NOMO-1 treated with dmso at 0.1 percent for 144 hours (cell line): Measurements from ENCODE around the gene VAMP7.
"Not testable (repeated sequence)": the region's sequence is repeated elsewhere in the genome, so short reads cannot be mapped to it uniquely, and the experiment has no call there.

ENCODE experiments used
- DNase-seq: peaks from one replicate; lab custom pipeline; 2025; ENCODE audit not compliant: unreplicated experiment; lab: John Stamatoyannopoulos, UW

Gene VAMP7

GRCh38 chrX:155900765-155901164, 19.6 kb downstream of the VAMP7 start:
- DNase-seq, result no peak

DNA sequence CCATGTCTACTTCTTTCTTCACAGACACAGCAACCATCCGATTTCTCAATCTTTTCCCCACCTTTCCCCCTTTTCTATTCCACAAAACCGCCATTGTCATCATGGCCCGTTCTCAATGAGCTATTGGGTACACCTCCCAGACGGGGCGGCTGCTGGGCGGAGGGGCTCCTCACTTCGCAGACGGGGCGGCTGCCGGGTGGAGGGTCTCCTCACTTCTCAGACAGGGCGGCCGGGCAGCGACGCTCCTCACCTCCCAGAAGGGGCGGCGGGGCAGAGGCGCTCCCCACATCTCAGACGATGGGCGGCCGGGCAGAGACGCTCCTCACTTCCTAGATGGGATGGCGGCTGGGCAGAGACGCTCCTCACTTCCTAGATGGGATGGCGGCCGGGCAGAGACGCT, 26.5 kb downstream of the VAMP7 start:
- DNase-seq, result not testable (repeated sequence)

GRCh38 chrX:155923200-155923599, 42.1 kb downstream of the VAMP7 start:
- no peak for DNase-seq

- DNase-seq, result not testable (repeated sequence)
Measured at GRCh38 chrX:155930852-155931618, 49.9 kb downstream of the VAMP7 start.

- DNase-seq, result no peak
Measured at GRCh38 chrX:155938132-155938531, 57.0 kb downstream of the VAMP7 start.

DNA sequence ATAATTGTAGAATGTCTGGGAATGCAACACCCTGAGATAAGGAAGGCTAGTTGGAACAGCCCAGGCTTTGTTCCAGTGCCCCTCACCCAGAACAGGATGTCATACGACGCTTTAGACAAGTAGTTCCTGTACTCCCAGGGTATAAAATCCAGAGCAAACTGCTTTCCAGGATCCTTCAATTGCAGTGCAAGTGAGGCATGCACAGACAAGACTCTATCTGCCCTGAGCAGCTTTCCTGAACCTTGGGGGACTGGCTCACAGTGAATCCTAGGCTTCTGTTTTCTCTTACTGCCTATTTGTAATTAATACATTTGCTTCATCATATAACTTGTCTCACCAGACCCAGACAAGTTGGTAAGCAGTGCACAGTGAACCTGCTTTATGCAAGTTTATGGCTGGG, 68.0 kb downstream of the VAMP7 start:
- no peak for DNase-seq

GRCh38 chrX:155951237-155951789, 70.2 kb downstream of the VAMP7 start:
- DNase-seq, result no peak

DNA sequence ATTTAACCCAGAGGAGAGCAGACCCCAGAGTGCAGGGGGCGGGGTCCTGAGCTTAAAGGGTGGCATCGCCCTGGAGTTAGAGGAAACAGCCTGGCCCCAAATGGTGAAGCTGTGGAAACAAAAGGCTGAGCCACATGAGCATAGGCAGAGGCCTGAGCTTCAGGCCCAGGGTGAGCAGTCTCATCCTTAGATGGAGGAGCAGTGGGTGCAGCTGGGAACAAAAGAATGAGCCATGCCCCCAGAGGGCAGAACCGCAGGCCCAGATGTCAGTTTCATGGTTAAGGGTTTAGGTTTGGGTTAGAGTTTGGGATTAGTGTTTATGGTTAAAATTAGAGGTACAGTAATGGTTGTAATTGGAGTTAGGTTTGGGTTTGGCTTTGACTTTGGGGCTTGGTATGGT, 71.9 kb downstream of the VAMP7 start:
- no peak for DNase-seq

GRCh38 chrX:155954793-155955192, 73.6 kb downstream of the VAMP7 start:
- no peak for DNase-seq

GRCh38 chrX:155956099-155956498, 75.0 kb downstream of the VAMP7 start:
- DNase-seq, result no peak

- DNase-seq, result no peak
Measured at GRCh38 chrX:155956649-155957048, 75.5 kb downstream of the VAMP7 start.

DNA sequence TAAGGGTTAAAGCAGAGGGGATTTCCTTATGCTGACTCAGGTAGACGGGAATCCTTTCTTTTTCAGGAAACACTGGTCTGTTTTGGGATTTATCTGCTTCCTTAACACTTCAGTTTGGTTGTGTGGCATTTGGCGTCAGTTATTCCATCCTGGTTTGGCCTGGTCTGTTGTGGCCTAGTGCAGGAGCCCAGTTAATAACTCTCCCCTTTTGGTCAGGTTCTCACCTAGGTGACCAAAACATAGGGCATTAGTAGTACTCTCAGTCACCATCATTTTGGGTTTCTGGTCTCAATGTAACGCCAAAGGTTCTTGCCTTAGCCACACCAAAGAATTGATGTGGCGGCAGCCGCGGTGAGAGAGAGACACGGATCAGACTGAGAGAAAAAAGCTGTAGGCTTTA, 76.7 kb downstream of the VAMP7 start:
- DNase-seq, result no peak

DNA sequence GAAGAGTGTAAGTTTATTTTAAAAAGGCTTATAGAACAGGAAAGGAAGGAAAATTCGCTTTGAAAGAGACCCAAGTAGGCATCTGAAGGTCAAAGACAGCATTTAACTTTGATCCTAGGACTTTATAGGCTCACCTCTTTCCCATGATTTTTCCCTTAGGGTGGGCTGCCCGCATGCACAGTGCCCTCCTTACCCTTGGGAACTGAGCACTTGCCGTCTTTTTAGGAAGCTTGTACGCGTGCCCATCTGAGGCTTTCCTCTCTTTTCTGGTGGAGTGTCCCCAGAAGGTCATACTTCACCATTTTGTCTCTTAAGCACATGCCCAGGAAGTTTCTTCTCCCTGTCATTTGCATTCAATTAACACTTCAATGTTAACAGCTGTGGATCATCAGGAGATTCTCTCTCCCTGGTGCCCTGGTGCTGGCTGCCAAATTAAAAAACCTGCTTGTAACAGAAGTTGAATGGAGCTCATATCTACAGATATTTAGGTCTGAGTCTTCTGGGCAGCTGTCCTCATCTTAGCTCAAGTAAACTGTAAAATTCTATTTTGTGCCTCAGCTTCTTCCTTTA, 78.0 kb downstream of the VAMP7 start:
- no peak for DNase-seq

DNA sequence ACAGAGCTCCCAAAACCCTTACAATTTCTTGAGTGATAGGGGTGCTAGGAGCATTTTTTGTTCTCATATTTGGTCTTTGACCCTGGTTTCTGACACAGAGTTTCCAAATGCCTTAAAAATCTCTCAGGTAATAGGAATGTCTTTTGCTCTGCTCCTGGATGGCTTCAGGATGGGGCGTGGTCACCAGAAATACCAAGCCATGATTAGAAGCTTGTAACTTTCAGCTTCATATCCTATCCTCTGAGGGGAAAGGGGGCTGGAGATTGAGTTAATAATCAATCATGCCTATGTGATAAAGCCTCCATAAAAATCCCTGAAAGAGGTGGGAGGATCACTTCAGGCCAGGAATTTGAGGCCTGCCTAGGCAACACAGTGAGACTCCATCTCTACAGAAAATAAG, 81.8 kb downstream of the VAMP7 start:
- DNase-seq, result no peak

DNA sequence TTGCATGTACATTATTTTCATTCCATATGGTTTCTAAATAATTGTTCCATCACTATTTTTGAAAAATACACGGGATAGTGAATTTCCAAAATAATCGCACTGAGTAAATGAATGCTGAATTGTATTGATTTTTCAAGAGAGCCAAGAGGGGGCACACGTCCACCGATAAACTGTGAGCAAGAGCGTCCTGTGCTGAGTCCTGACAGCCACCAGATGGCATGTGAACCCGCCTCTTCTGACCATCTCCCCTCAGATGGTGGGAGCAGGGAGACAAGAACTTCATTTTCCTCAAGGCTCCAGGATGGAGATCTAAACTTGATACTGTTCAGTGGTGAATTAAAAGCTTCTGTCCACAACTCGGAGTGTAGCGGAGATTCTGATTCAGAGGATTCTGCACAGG, 85.7 kb downstream of the VAMP7 start:
- no peak for DNase-seq

- no peak for DNase-seq
Measured at GRCh38 chrX:155967653-155968325, 86.6 kb downstream of the VAMP7 start.

- no peak for DNase-seq
Measured at GRCh38 chrX:155968326-155968661, 87.1 kb downstream of the VAMP7 start.

DNA sequence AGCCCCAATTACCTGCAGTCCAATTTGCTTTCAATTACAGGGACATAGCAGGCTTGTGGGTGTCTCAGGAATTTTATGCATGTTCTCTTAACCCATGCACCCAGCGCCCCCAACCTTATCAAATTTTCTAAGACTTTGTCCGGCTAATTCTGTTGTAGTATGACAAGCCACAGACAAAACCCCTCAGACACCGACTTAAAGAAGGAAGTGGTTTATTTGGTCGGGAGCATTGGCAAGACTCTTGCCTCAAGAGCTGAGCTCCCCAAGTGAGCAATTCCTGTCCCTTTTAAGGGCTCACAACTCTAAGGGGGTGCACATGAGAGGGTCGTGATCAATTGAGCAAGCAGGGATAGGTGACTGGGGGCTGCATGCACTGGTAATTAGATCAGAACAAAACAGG, 87.6 kb downstream of the VAMP7 start:
- no peak for DNase-seq

GRCh38 chrX:155971658-155972057, 90.5 kb downstream of the VAMP7 start:
- not testable (repeated sequence) for DNase-seq

DNA sequence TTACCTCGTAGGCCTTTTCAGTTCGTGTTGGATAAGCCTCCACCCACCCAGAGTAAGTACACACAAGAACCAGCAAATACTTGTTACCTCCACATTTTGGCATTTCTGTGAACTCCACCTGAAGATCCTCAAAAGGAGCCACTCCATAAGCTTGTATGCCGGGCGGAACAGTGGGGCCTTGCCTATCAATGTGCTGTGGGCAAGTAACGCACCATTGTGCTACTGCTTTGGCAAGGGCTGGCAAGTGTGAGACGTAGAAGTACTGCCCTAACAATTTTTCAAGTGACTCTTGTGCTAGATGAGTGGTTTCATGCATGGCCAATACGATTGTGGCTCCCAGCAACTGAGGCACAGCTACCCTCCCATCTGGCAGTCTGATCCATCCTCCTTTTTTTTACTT, 91.1 kb downstream of the VAMP7 start:
- not testable (repeated sequence) for DNase-seq

DNA sequence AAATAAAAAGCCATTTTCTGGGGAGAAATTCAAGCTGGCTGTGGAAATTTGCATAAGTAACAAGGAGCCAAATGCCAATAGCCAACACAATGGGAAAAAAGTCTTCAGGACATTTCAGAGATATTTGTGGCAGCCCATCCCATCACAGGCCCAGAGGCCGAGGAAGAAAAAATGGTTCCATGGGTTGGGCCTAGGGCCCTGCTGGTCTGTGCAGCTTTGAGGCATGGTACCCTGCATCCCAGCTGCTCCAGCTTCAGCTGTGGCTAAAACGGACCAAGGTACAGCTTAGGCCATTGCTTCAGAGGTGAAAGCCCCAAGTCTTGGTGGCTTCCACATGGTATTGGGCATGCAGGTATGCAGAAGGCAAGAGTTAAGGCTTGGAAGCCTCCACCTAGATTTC, 102.2 kb downstream of the VAMP7 start:
- no peak for DNase-seq

DNA sequence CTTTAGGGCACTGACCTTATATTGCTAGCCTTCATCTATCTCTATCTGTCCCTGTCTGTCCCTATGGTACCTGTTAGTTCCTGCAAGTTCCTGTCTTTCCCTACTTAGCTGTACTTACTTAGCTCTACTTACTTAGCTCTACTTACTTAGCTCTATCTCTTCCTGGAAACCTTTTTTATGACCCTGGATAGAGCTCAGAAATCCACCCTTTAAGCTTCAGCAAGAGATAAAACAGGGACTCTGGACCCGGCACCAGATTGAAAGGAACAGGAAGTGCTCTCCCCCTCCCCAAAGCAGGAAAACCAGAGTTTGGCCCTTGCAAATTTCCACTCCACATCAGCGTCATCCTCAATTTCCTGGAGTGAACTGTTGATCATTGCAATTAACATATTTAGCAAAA, 104.1 kb downstream of the VAMP7 start:
- DNase-seq, result no peak
